Suprapubic skin (tissue), 4 donors: ENCODE results near the gene LRP1B. TPM values are rescaled to one million over a fixed set of nuclear protein-coding genes. Genes with fewer than 3 reads are reported as not detected.

Experiments used
- DNase-seq, 2 donors: peaks; one replicate each; pipeline ENCODE4 v3.0.0-alpha.2; 2019; ENCODE audit warnings: low spot score in 2 of 2
- H3K27ac ChIP-seq: fragments of 200-600 bp; sonication (generic); one replicate; pipeline ENCODE4 v1.5.1; 2019
- H3K27me3 ChIP-seq: fragments of 200-600 bp; sonication (generic); one replicate; pipeline ENCODE4 v1.5.1; 2019
- H3K36me3 ChIP-seq: fragments of 200-600 bp; sonication (generic); one replicate; pipeline ENCODE4 v1.5.1; 2019
- H3K4me1 ChIP-seq: fragments of 200-600 bp; sonication (generic); one replicate; pipeline ENCODE4 v1.5.1; 2019
- H3K4me3 ChIP-seq: fragments of 200-600 bp; sonication (generic); one replicate; pipeline ENCODE4 v1.5.1; 2019; ENCODE audit warnings: mild to moderate bottlenecking
- H3K9me3 ChIP-seq: fragments of 200-600 bp; sonication (generic); one replicate; pipeline ENCODE4 v1.5.1; 2019
- EP300 ChIP-seq: sonication (generic); formaldehyde crosslinking; IDR thresholded peaks from one replicate; pipeline ENCODE4 v1.6.1; 2017; ENCODE audit warnings: antibody characterized with exemption
- POLR2A ChIP-seq, 2 donors: fragments of 450-650 bp; IDR thresholded peaks; one replicate each; pipeline ENCODE4 v1.6.1; 2017; ENCODE audit warnings: antibody characterized with exemption in 2 of 2, mild to moderate bottlenecking in 2 of 2, moderate library complexity in 2 of 2
- POLR2AphosphoS5 ChIP-seq, 3 donors: sonication (generic); formaldehyde crosslinking; IDR thresholded peaks; one replicate each; pipeline ENCODE4 v1.6.1; 2017; ENCODE audit warnings: antibody characterized with exemption in 3 of 3
- WGBS: methylation state at CpG from one replicate; pipeline ENCODE4 v1.1.5; 2018; 5-methylcytosine and 5-hydroxymethylcytosine counted together
- total RNA-seq, 4 donors: library from RNA; depleted of rRNA; stranded (reverse); fragments of >200 nt; gene quantifications; one replicate each; pipeline ENCODE4 v1.1.0, GENCODE V29; 2016
- TF ChIP-seq, protein P1 (sequence below), 2 donors: fragments of 200-600 bp in 1 of 2; fragments of 450-650 bp in 1 of 2; sonication (generic) in 1 of 2; IDR thresholded peaks; one replicate each; pipeline ENCODE4 v1.5.1; 2016 to 2019; ENCODE audit warnings: antibody characterized with exemption in 2 of 2, mild to moderate bottlenecking in 1 of 2, moderate library complexity in 1 of 2

Gene LRP1B
- total RNA-seq, 4 donors from 2014 or later = 0.11 to 2.7 (median 1.3) TPM

- Histone ChIP-seq H3K27ac (no peak overlapping the region), H3K9me3 (peaks cover 4% of the 10 kb centered on the region), H3K36me3 (no peaks in the 10 kb centered on the region), H3K4me1 (no peaks in the 10 kb centered on the region), H3K27me3 (no peaks in the 10 kb centered on the region), H3K4me3 (no peak overlapping the region)
- DNase-seq = no peak
- WGBS = 85% methylated on average over 5 of the region's 5 CpGs
- TF ChIP-seq POLR2A (IDR thresholded peaks at IDR 0.05) (no peak), POLR2AphosphoS5 (IDR thresholded peaks at IDR 0.05) (no peak), EP300 (no peak)
- TF ChIP-seq, protein P1, sequence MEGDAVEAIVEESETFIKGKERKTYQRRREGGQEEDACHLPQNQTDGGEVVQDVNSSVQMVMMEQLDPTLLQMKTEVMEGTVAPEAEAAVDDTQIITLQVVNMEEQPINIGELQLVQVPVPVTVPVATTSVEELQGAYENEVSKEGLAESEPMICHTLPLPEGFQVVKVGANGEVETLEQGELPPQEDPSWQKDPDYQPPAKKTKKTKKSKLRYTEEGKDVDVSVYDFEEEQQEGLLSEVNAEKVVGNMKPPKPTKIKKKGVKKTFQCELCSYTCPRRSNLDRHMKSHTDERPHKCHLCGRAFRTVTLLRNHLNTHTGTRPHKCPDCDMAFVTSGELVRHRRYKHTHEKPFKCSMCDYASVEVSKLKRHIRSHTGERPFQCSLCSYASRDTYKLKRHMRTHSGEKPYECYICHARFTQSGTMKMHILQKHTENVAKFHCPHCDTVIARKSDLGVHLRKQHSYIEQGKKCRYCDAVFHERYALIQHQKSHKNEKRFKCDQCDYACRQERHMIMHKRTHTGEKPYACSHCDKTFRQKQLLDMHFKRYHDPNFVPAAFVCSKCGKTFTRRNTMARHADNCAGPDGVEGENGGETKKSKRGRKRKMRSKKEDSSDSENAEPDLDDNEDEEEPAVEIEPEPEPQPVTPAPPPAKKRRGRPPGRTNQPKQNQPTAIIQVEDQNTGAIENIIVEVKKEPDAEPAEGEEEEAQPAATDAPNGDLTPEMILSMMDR (IDR thresholded peaks at IDR 0.05) = no peak
These were observed 551.7 kb downstream of the LRP1B start for GRCh38 chr2:141579071-141579470.

- H3K36me3 ChIP-seq = no peaks in the 10 kb centered on the region
- TF ChIP-seq, protein P1 (IDR thresholded peaks at IDR 0.05) = no peak
- TF ChIP-seq EP300 (no peak), POLR2A (IDR thresholded peaks at IDR 0.05) (no peak)
- no peaks in the 10 kb centered on the region for H3K27me3 ChIP-seq
- 88% methylated on average over 10 of the region's 10 CpGs for WGBS
- H3K27ac ChIP-seq = no peak overlapping the region
- H3K4me3 ChIP-seq = no peak overlapping the region
- DNase-seq = no peak
- H3K9me3 ChIP-seq = peaks cover 4% of the 10 kb centered on the region
- H3K4me1 ChIP-seq = no peaks in the 10 kb centered on the region
These were observed 560.2 kb downstream of the LRP1B start for GRCh38 chr2:141570474-141571131.

- Histone ChIP-seq H3K36me3 (no peaks in the 10 kb centered on the region), H3K9me3 (peaks cover 1% of the 10 kb centered on the region), H3K4me3 (no peak overlapping the region), H3K27me3 (no peaks in the 10 kb centered on the region), H3K4me1 (no peaks in the 10 kb centered on the region), H3K27ac (no peak overlapping the region)
- TF ChIP-seq, protein P1 (IDR thresholded peaks at IDR 0.05) = no peak
- TF ChIP-seq EP300 (no peak), POLR2A (IDR thresholded peaks at IDR 0.05) (no peak), POLR2AphosphoS5 (IDR thresholded peaks at IDR 0.05) (no peak)
- WGBS = 64% methylated on average over 4 of the region's 4 CpGs
- DNase-seq = no peak
These were observed 560.9 kb downstream of the LRP1B start for GRCh38 chr2:141569941-141570340.

- no peaks in the 10 kb centered on the region for H3K36me3 ChIP-seq
- TF ChIP-seq POLR2A (IDR thresholded peaks at IDR 0.05) (no peak), EP300 (no peak), POLR2AphosphoS5 (IDR thresholded peaks at IDR 0.05) (no peak)
- TF ChIP-seq, protein P1 (IDR thresholded peaks at IDR 0.05) = no peak
- H3K4me3 ChIP-seq = no peak overlapping the region
- H3K27ac ChIP-seq = no peak overlapping the region
- DNase-seq = no peak
- H3K4me1 ChIP-seq = no peaks in the 10 kb centered on the region
- no peaks in the 10 kb centered on the region for H3K27me3 ChIP-seq
- no peaks in the 10 kb centered on the region for H3K9me3 ChIP-seq
- 86% methylated on average over 3 of the region's 3 CpGs for WGBS
These were observed 565.2 kb downstream of the LRP1B start for GRCh38 chr2:141565597-141565996.

DNA sequence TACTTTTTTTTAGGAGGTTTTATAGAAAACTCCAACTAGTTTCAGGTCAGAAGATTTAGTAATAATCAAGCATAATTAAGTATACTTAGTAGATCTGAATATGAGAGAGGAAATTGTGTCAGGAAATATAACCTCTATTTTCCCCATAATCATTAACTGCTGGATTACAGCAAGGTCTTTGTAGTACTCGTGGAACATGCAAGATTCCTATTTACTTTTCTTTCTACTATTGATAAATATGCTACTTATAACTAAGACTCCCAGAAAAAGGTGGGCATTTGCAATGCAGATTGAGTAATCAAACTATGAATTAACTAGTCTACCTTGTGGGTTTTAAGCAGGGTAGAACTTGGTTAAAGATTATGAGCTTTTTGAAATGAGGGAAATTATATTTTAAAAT lies 570.1 kb downstream of the LRP1B start:
- TF ChIP-seq POLR2A (IDR thresholded peaks at IDR 0.05) = no peak
- 51% methylated on average over 1 of the region's 1 CpG for WGBS
- H3K4me3 ChIP-seq = no peak overlapping the region
- no peaks in the 10 kb centered on the region for H3K27me3 ChIP-seq
- no peak overlapping the region for H3K27ac ChIP-seq
- DNase-seq = no peak
- H3K9me3 ChIP-seq = no peaks in the 10 kb centered on the region
- H3K36me3 ChIP-seq = no peaks in the 10 kb centered on the region
- no peaks in the 10 kb centered on the region for H3K4me1 ChIP-seq
